CD14-positive monocyte (primary cell): ENCODE data around the gene PIP. TPM values are rescaled to one million over a fixed set of nuclear protein-coding genes. Genes with fewer than 3 reads are reported as not detected.
"Not testable (repeated sequence)": the region's sequence is repeated elsewhere in the genome, so short reads cannot be mapped to it uniquely, and the experiment has no call there.

Source experiments
- DNase-seq, 3 donors: peaks; one replicate each; pipeline ENCODE4 v3.0.0-alpha.2; 2011 to 2022
- H2AFZ ChIP-seq: 2 replicates; pipeline ENCODE4 v1.6.0; 2012; ENCODE audit warnings: mild to moderate bottlenecking, low read depth, low read length, inconsistent platforms; ENCODE audit not compliant: insufficient read depth, poor library complexity, severe bottlenecking
- H3K27ac ChIP-seq, 2 donors: 1 replicate in 1 of 2; 2 replicates in 1 of 2; pipeline ENCODE4 v1.5.1; 2012 to 2013; ENCODE audit warnings: low read length in 2 of 2, control low read depth in 1 of 2, inconsistent platforms in 1 of 2, low read depth in 1 of 2, mild to moderate bottlenecking in 1 of 2
- H3K27me3 ChIP-seq, 2 donors: one replicate each; pipeline versions ENCODE4 v1.6.0 to v1.6.1; 2011 to 2013; ENCODE audit warnings: low read length in 2 of 2; ENCODE audit not compliant: control insufficient read depth in 2 of 2, insufficient read depth in 2 of 2
- H3K36me3 ChIP-seq, 2 donors: replicated peaks in 1 of 2; 1 replicate in 1 of 2; 2 replicates in 1 of 2; pipeline versions ENCODE4 v1.5.1 to v1.6.1; 2012 to 2013; ENCODE audit warnings: low read length in 2 of 2, control low read depth in 1 of 2, inconsistent platforms in 1 of 2, mild to moderate bottlenecking in 1 of 2; ENCODE audit not compliant: insufficient read depth in 2 of 2, control insufficient read depth in 1 of 2
- H3K4me1 ChIP-seq, 2 donors: 1 replicate in 1 of 2; 2 replicates in 1 of 2; pipeline versions ENCODE4 v1.5.1 to v1.6.1; 2012 to 2013; ENCODE audit warnings: low read length in 2 of 2, control low read depth in 1 of 2, inconsistent platforms in 1 of 2, mild to moderate bottlenecking in 1 of 2, moderate library complexity in 1 of 2; ENCODE audit not compliant: insufficient read depth in 2 of 2, control insufficient read depth in 1 of 2
- H3K4me2 ChIP-seq: replicated peaks from 2 replicates; pipeline ENCODE3; 2012; ENCODE audit warnings: low read length, moderate library complexity, mild to moderate bottlenecking; ENCODE audit not compliant: poor library complexity, severe bottlenecking; ENCODE audit errors: extremely low read depth
- H3K4me3 ChIP-seq, 3 experiments: fragments of 200-600 bp in 1 of 3; sonication (generic) in 1 of 3; replicated peaks in 1 of 3; 1 replicate in 2 of 3; 2 replicates in 1 of 3; pipeline ENCODE4 v1.5.1; 2011 to 2013; ENCODE audit warnings: low read length in 3 of 3, mild to moderate bottlenecking in 3 of 3, control low read depth in 2 of 3, low read depth in 2 of 3, inconsistent platforms in 1 of 3, moderate library complexity in 1 of 3
- H3K79me2 ChIP-seq: 2 replicates; pipeline ENCODE4 v1.6.0; 2012; ENCODE audit warnings: mild to moderate bottlenecking, control low read depth, inconsistent platforms, low read length, moderate library complexity; ENCODE audit not compliant: insufficient read depth
- H3K9ac ChIP-seq: 2 replicates; pipeline ENCODE4 v1.6.0; 2017; ENCODE audit warnings: low read length, mild to moderate bottlenecking; ENCODE audit not compliant: insufficient read depth, poor library complexity, severe bottlenecking
- H3K9me3 ChIP-seq, 2 donors: replicated peaks in 1 of 2; 1 replicate in 1 of 2; 2 replicates in 1 of 2; pipeline versions ENCODE4 v1.5.1 to v1.6.1; 2012 to 2013; ENCODE audit warnings: low read length in 2 of 2, control low read depth in 1 of 2; ENCODE audit not compliant: control insufficient read depth in 1 of 2, insufficient read depth in 1 of 2
- H4K20me1 ChIP-seq: 2 replicates; pipeline ENCODE4 v1.6.0; 2012; ENCODE audit warnings: mild to moderate bottlenecking, low read length, control low read depth, moderate library complexity; ENCODE audit not compliant: insufficient read depth
- H3K27ac Mint-ChIP-seq, 7 donors: one replicate each; pipeline ENCODE4 v1.8.0; 2020; ENCODE audit warnings: mild to moderate bottlenecking in 7 of 7, mixed read lengths in 7 of 7, moderate library complexity in 6 of 7, inconsistent platforms in 2 of 7
- H3K27me3 Mint-ChIP-seq, 3 donors: one replicate each; pipeline ENCODE4 v1.8.0; 2021 to 2022; ENCODE audit warnings: low read depth in 3 of 3, mild to moderate bottlenecking in 3 of 3, mixed read lengths in 3 of 3, moderate library complexity in 3 of 3, inconsistent platforms in 1 of 3
- H3K36me3 Mint-ChIP-seq, 2 donors: one replicate each; pipeline ENCODE4 v1.8.0; 2020; ENCODE audit warnings: mixed read lengths in 2 of 2, inconsistent platforms in 1 of 2, mild to moderate bottlenecking in 1 of 2
- H3K4me1 Mint-ChIP-seq: one replicate; pipeline ENCODE4 v1.8.0; 2020; ENCODE audit warnings: mild to moderate bottlenecking, mixed read lengths
- H3K4me3 Mint-ChIP-seq, 2 donors: one replicate each; pipeline ENCODE4 v1.8.0; 2020; ENCODE audit warnings: mild to moderate bottlenecking in 2 of 2, mixed read lengths in 2 of 2, moderate library complexity in 1 of 2
- H3K9me3 Mint-ChIP-seq, 7 donors: one replicate each; pipeline ENCODE4 v1.8.0; 2020 to 2022; ENCODE audit warnings: mixed read lengths in 7 of 7, mild to moderate bottlenecking in 6 of 7, moderate library complexity in 6 of 7, inconsistent platforms in 2 of 7
- WGBS: methylation state at CpG from one replicate; pipeline ENCODE4 v1.1.5; 2013; ENCODE audit warnings: missing lambda C conversion rate; ENCODE audit not compliant: insufficient coverage; 5-methylcytosine and 5-hydroxymethylcytosine counted together
- intact Hi-C, 2 donors: fragments of 100-400 bp; cut with micrococcal nuclease; formaldehyde crosslinking; loops; one replicate each; pipeline versions ENCODE4 v1.15.0 to v1.15.1; 2023
- polyA plus RNA-seq, 3 donors: library from polyadenylated mRNA; depleted of rRNA in 1 of 3; unstranded in 2 of 3; stranded (reverse) in 1 of 3; fragments of 300-500 nt in 2 of 3; fragments of >200 nt in 1 of 3; fragmentation: Illumina TruSeq in 2 of 3; gene quantifications; 1 replicate in 2 of 3; 2 replicates in 1 of 3; pipeline ENCODE4 v1.2.3, GENCODE V29; 2012 to 2021
- TF ChIP-seq, protein P1 (sequence below): fragments of 200-600 bp; IDR thresholded peaks from one replicate; pipeline ENCODE4 v1.8.0; 2022; ENCODE audit warnings: antibody characterized with exemption, mild to moderate bottlenecking

The PIP gene
- polyA plus RNA-seq, 3 donors, result not detected

- 100% methylated on average over 2 of the region's 3 CpGs for WGBS
- intact Hi-C loops, result no loop called here
- Mint-ChIP-seq H3K4me1 (no peaks in the 10 kb centered on the region), H3K36me3 (no peaks in the 10 kb centered on the region), H3K27ac (no peak overlapping the region), H3K27me3 (peaks cover 0 to 3% (median 0%) of the 10 kb centered on the region in 3 donors), H3K9me3 (peaks cover 38 to 56% (median 47%) of the 10 kb centered on the region in 7 donors), H3K4me3 (no peak overlapping the region)
- Histone ChIP-seq H3K27ac (no peak overlapping the region), H3K4me1 (no peaks in the 10 kb centered on the region), H3K36me3 (no peaks in the 10 kb centered on the region), H3K27me3 (no peaks in the 10 kb centered on the region), H3K4me2 (no peak overlapping the region), H4K20me1 (no peaks in the 10 kb centered on the region), H3K9ac (no peak overlapping the region), H3K9me3 (peaks cover 17 to 18% of the 10 kb centered on the region in 2 donors), H2AFZ (no peak overlapping the region), H3K4me3 (no peak overlapping the region), H3K79me2 (no peaks in the 10 kb centered on the region)
- TF ChIP-seq, protein P1, sequence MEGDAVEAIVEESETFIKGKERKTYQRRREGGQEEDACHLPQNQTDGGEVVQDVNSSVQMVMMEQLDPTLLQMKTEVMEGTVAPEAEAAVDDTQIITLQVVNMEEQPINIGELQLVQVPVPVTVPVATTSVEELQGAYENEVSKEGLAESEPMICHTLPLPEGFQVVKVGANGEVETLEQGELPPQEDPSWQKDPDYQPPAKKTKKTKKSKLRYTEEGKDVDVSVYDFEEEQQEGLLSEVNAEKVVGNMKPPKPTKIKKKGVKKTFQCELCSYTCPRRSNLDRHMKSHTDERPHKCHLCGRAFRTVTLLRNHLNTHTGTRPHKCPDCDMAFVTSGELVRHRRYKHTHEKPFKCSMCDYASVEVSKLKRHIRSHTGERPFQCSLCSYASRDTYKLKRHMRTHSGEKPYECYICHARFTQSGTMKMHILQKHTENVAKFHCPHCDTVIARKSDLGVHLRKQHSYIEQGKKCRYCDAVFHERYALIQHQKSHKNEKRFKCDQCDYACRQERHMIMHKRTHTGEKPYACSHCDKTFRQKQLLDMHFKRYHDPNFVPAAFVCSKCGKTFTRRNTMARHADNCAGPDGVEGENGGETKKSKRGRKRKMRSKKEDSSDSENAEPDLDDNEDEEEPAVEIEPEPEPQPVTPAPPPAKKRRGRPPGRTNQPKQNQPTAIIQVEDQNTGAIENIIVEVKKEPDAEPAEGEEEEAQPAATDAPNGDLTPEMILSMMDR, result no peak
- DNase-seq, result no peak
These were observed 14.5 kb upstream of the PIP start for GRCh38 chr7:143117395-143117794.

DNA sequence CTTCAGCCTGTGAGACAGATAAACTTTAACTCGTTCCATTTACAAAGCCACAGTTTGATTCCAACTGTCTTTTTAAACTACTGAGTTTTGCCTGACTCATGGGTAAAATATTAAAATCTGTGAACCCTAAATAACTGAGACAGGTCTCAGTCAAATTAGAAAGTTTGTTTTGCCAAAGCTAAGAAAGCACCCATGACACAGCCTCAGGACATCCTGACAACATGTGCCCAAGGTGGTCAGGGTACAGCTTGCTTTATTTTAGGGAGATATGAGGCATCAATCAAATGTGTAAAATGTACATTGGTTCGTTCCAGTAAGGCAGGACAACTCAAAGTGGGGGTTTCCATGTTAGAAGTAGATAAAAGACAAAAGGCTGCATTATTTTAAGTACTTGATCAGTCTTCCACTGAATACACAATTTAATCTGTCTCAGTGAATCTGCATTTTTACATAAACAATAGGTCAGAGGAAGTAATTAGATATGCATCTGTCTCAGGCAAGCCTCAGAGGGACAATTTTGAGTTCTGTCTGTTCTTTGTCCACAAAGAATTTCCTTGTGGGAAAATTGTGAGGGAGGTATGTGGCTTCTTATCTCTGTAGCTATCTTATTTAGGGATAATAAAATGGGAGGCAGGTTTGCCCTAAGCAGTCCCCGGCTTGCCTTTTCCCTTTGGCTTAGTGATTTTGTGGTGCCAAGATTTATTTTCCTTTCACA is 11.0 kb upstream of the PIP start:
- no peak for DNase-seq
- H3K79me2 ChIP-seq, result no peaks in the 10 kb centered on the region
- H3K4me3 ChIP-seq, result no peak overlapping the region
- intact Hi-C loops, result no loop called here
- no peaks in the 10 kb centered on the region for H3K27me3 ChIP-seq
- no peak overlapping the region for H2AFZ ChIP-seq
- H3K27ac ChIP-seq, result no peak overlapping the region
- H4K20me1 ChIP-seq, result no peaks in the 10 kb centered on the region
- TF ChIP-seq, protein P1, result no peak
- WGBS, result no CpG with 5 or more reads among the region's 3 CpGs
- Mint-ChIP-seq H3K9me3 (peaks cover 22 to 56% (median 42%) of the 10 kb centered on the region in 7 donors), H3K4me3 (no peak overlapping the region), H3K4me1 (peaks cover 7% of the 10 kb centered on the region), H3K27ac (no peak overlapping the region), H3K36me3 (peaks cover 2 to 5% of the 10 kb centered on the region in 2 donors), H3K27me3 (no peaks in the 10 kb centered on the region)
- H3K9me3 ChIP-seq, result peaks cover 33 to 35% of the 10 kb centered on the region in 2 donors
- no peak overlapping the region for H3K9ac ChIP-seq
- H3K4me2 ChIP-seq, result no peak overlapping the region
- H3K36me3 ChIP-seq, result no peaks in the 10 kb centered on the region
- H3K4me1 ChIP-seq, result peaks cover 8 to 12% of the 10 kb centered on the region in 2 donors

DNA sequence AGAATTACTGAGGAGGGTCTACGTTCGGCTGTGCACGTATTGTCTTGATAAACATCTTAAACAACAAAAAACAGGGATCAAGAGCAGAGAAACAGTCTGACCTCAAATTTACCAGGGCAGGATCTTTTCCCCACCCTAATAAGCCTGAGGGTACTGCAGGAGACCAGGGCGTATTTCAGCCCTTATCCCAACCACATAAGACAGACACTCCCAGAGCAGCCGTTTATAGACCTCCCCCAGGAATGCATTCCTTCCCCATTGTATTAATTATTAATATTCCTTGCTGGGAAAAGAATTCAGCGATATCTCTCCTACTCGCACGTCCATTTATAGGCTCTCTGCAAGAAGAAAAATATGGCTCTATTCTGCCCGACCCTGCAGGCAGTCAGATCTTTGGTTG is 8.6 kb upstream of the PIP start:
- H3K27ac ChIP-seq, H3K36me3 ChIP-seq, H3K36me3 Mint-ChIP-seq, H3K4me3 ChIP-seq, H3K27me3 ChIP-seq, H3K79me2 ChIP-seq, H2AFZ ChIP-seq, H4K20me1 ChIP-seq, intact Hi-C loops, DNase-seq, H3K4me3 Mint-ChIP-seq, H3K27ac Mint-ChIP-seq, H3K9ac ChIP-seq, H3K4me2 ChIP-seq, H3K27me3 Mint-ChIP-seq: not testable (repeated sequence)
- H3K9me3 Mint-ChIP-seq, result peaks cover 13 to 40% (median 27%) of the 10 kb centered on the region in 7 donors
- Histone ChIP-seq H3K9me3 (peaks cover 30 to 35% of the 10 kb centered on the region in 2 donors), H3K4me1 (peaks cover 32 to 36% of the 10 kb centered on the region in 2 donors)
- 100% methylated on average over 2 of the region's 9 CpGs for WGBS
- H3K4me1 Mint-ChIP-seq, result peaks cover 31% of the 10 kb centered on the region
